GM19324 (cell line): ENCODE data around the gene ISCU.

Experiments used
- ATAC-seq: cut with Tn5 transposase; IDR thresholded peaks from one replicate; pipeline ENCODE4 v1.9.1; 2021; ENCODE audit warnings: mild to moderate bottlenecking, moderate library complexity; ENCODE audit not compliant: unreplicated experiment, low FRiP score

Gene ISCU

DNA sequence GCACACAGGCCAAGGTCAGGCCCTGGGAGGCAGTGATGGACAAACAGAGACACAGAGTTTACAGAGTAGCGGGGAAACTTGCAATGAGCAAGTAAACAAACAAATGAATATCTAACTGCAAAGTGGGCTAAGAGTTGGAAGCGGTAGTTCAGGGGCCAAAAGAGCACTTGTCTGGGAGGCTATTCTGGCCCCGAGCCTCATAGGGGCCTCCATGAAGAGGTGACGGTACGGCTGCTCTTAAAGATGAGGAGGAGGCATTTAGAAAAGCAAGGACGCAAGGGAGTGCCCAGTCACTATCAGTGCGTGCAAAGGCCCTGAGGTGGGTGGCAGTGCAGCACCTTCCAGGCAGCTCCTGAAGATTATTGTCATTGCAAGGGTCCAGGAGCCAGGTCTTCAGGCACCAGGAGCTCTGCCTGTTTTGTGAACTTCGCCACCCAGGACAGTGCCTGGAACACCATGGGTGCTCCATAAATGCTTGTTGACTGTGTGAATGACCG lies 39.9 kb downstream of the ISCU start:
- ATAC-seq: no peak

DNA sequence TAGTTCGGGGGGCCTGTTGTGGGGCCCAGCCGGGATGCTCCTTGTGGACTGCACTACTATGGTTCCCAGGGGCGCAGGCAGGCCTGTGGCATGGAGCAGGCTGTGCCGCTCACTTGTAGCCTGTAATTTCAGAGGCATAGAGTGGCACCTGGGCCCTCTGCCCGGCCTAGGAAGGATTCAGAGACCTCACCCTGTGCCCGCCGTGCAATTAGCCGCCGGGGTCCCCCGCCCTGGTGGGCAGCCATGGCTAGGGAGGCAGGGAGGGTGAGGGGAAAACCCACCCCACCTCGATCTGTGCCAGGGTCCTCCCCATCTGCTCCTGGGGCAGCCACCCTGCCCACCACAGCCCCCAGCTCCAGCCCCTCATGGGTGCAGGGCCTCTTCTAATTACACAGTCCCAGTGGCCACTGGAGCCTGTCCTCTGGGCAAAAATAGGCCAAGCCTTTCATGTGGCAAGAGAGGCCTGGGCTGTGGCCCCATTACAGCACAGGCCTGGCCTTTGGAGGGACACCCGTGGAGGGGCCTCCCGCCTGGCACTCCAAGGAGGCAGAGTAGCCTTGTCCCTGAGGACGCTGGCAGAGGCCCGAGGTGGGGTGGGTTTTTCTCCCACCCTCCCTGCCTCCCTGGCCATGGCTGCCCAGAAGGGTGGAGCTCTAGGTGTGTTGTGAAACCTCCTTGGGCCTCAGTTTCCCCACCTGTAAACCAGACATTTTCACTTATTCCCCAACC lies 40.7 kb downstream of the ISCU start:
- no peak for ATAC-seq

DNA sequence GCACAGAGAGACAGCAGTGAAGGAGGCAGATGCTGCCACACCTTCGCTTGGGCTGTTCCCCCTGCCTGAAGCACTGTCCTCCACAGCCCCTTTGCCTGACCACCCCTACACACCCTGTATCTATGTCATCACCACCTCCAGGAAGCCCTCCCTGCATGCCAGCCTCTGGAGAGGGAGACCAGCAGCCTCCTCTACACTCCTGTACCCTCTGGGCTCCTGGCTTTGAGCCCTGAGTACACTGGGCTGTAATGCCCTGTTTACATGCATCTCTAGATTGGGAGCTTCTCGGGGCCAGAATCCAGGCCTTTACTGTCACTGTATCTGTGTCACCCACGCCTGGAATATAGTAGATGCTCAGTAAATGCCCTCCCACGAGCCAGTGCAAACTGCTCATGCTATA lies 41.3 kb downstream of the ISCU start:
- no peak for ATAC-seq

DNA sequence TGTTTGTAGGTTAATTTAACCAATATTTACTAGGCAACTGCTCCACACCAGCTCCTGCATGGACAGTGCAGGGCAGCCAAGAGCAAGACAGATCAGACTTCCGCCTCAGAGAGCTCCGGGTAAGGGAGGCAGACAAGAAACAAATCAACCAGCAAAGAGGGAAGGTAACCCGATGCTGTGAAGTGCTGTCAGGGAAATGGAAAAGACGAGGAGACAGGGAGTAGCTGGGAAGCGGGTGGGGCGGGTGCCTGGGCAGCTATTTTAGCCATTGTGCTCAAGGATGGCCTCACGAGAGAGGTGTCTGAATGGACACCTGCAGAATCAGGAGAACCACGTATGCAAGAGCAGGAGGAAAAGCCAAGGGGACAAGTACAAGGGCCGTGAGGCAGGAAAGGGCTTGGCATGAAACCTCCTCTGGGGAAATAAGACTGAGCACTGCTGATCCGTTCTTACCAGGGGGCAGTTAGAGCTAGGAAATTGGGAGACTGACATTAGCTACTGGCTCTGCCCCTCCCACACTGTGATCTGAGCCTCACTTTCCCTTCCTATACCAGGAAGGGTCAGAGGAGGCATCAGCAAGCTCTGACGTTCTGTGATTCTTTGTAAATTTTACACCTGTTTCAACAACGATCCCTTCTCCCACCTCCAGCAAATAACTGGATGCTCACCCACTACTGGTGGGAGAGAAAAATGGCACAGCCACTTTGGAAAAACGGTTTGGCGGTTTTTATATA lies 42.0 kb downstream of the ISCU start:
- ATAC-seq: no peak

DNA sequence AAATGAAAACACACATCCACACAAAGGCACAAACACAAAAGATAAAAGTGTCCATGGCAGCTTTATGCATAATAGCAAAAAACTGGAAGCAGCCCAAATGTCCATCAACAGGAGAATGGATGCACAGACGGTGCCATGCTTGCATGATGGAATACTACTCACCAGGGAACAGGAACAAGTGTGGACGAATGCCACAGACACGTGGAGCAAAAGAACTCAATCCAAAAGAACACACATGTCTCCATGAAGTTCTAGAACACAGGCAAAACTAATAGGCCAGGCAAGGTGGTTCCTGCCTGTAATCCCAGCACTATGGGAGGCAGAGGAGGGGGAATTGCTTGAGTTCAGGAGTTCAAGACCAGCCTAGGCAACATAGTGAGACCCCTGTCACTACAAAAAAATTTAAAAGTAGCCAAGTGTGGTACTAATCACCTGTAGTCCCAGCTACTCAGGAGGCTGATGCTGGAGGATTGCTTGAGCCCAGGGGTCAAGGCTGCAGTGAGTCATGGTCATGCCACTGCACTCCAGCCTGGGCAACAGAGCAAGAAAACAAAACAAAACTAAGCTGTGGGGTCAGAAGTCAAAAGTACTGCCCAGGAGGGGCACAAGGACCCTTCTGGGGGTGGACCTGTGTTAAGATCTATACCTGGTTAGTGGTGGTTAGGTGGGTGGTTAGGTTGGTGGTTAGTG lies 42.7 kb downstream of the ISCU start:
- ATAC-seq: no peak

DNA sequence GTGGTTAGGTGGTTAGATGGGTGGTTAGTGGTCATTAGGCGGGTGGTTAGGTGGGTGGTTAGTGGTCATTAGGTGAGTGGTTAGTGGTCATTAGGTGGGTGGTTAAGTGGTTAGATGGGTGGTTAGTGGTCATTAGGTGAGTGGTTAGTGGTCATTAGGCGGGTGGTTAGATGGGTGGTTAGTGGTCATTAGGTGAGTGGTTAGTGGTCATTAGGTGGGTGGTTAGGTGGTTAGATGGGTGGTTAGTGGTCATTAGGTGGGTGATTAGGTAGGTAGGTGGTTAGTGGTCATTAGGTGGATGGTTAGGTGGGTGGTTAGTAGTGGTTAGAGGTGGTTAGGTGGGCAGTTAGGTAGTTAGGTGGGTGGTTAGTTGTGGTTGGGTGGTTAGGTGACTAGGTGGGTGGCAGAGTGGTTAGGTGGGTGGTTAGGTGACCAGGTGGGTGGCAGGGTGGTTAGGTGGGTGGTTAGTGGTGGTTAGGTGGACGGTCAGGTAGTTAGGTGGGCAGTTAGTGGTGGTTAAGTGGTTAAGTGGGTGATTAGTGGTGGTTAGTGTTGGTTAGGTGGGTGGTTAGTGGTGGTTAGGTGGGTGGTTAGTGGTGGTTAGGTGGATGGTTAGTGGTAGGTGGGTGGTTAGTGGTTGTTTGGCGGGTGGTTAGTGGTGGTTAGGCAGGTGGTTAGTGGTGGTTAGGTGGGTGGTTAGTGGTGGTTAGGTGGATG lies 43.5 kb downstream of the ISCU start:
- no peak for ATAC-seq

DNA sequence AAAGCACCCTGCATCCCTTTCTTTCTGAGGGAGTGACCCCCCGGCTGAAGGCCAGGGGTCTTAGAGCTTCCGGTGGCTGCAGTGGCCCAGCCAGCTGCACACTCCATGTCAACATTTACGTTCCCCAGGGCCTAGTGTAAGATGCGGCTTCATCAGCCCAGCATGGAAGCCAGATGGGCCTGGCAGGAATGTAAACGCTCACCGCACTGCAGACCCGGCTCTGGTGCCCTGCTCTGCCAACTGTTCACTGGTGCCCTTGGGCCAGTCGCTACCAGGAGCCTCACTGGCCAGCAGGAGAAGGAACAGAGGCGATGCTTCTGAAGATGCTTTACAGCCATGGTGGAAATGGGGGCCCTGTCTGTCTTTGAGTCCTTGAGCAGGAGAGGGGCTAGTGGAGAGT lies 44.1 kb downstream of the ISCU start:
- ATAC-seq: no peak

DNA sequence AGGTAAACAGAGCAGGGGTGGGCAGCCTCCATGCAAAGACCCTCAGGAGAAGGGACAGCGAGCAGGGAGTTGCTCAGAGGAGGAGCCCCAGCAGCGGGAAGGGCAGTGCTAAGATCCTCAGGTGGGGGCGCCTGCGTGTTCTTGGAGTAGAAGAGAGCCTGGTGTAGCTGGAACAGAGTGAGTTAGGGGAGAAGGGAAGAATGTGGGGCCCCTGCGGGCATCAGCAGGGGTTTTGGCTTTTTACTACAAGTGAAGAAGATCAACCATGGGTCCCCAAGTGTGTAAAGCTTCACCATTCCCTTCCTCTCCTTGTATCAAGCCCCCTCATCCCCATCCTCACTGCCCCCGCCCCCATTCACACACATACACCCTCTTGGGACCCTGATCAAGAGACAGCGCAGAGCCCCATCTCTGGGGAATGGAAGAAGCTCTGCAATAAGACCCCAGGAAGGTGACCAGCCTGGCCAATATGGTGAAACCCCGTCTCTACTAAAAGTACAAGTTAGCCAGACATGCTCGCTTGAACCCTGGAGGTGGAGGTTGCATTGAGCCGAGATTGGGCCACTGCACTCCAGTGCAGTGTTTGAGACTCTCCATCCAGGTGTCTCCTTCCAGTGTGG lies 45.7 kb downstream of the ISCU start:
- no peak for ATAC-seq

DNA sequence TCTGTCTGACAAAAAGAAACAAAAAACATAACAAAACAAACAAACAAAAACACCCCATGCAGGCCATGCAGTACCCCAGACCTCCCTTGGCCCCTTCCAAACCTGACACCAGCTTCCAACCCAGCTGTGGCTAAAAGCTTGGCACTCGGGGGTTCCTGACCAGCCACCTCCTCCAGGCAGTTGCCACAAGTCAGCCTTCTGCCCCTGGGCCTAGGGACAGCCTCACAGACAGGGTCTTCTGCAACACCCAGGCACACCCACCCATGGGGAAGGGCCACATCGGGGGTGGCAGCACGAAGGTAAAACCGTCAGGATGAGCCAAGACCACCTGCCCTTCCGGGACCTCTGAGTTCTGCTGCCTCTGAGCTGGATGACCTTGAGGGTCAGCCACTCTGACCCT lies 46.2 kb downstream of the ISCU start:
- no peak for ATAC-seq

DNA sequence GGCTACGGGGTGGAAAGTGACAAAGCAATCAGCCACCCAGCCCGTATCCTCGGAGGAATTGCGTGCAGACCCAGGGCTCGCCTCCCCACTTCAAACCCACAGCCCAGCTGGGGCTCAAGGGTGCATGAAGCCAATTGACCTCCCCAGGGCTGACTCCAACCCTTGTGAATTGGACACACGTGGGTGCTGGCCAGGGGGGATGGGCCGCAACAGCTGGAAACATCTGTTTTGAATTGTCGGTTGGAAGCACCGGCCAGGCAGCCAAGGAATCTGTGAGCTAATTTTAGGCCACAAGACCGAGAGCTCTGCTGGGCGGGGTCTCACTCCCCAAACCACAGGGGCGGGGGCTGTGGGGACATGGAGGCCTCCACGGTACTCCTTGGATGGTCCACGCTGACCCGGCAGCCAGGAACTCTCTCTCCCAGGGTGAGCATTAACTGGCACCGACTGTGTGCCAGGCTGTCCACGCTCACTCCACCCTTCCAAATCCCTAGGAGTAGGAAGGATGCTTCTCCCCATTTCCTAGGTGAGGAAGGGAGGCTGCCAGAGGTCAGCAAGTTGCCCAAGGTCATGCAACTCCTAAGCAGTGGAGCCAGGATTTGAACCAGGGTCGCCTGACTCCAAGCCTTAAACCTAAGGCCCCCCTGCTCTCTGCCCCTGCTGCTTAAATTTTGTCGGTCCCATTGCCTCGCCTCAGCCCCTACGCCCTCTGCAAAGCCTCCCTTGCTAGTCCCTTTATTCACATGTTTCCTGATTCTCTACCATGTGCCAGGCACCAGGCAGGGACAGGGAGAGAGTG lies 47.3 kb downstream of the ISCU start:
- no peak for ATAC-seq

DNA sequence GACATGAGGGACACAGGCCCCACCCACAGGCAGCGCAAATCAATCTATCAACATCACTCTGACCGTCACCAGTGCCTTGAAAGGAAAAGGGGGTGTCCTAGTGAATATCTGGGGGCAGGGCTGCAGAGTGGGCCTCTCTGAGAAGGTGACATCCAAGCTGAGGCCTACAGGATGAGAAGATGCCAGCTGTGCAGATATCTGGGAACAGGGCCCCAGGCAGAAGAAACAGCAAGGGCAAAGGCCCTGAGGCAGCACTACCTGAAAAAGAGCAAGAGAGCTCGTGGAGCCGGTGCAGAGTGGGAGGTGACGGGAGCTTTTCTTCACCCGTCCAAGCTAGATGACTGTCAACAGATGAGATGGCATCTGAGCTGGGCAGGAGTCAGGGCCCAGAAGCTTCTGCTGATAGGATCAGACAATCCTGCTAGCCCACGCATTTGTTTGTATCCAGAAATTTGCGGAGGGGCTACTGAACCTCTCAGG lies 48.0 kb downstream of the ISCU start:
- no peak for ATAC-seq

DNA sequence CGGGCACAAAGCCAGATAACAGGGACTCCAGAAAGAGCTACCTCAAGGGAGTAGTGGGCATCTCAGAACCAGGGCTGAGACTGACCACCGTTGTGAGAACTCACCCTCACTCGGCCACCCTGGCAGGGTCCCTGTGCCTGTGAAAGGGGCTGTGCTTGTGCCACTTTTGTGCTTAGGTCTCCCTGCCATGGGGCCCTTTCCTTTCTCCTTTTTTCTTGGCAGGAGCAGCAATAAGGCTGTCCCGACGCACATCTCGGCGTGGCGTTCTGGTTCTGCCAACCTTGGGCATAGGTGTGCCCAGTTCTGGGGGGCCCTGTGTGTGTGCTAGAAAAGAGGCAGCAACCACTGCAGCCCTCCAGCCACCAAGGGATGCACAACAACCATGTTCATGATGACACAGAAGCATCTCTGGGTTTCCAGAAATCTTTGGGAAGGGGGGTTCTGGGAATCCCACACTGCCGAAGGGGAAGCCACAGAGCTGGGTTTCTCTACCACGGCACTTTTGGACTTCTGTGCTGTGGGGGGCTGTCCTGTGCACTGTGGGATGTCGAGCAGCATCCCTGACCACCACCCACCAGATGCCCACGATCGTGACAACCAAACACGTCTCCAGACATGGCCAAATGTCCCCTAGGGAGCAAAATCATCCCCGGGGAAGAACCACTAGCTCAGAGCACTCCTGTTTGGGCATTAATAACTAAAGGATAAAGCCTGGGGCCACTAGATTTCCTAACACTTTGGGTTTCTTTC lies 48.6 kb downstream of the ISCU start:
- ATAC-seq: no peak

DNA sequence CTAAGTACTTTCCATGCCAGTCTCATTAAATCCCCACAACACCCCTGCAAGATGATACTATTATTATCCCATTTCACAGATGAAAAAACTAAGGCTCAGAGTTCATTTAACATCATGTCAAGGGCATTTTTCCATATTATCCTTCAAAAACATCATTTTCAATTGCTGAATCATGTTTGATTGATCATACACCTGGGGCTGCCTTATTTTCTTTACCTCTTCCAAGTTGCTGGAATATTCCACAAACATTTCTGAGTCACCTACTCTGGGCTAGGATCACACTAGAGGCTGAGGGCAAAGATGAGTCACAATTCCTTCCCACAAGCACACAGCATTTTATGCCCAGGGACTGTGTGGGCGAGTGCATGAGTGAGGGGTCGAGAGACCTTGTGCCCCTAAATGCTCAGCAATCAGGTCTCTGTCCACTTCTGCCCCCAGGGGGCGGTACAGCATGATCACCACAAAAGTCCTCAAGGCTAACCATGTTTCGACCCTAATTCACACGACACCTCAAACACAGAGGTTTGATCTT lies 49.6 kb downstream of the ISCU start:
- ATAC-seq: no peak

DNA sequence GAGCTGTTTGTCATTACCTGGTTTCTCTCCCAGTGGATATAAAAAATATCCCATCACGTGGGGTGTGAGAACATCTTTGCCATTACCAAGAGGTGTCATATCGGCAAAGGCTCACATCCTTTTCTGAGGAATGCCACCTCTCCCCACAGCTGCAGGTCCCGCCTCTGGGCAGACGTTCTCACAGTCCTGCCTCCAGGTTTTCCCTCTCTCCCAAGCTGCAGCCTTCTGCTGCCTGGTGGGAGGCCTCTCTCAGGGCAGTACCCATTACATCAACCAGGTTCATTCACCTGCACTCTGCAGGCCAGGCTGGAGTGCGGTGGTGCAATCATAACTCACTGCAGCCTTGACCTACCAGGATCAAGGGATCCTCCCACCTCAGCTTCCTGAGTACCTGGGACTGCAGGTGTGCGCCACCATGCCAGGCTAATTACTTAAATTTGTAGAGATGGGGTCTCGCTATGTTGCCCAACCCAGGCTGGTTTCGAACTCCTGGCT lies 50.4 kb downstream of the ISCU start:
- ATAC-seq: no peak

DNA sequence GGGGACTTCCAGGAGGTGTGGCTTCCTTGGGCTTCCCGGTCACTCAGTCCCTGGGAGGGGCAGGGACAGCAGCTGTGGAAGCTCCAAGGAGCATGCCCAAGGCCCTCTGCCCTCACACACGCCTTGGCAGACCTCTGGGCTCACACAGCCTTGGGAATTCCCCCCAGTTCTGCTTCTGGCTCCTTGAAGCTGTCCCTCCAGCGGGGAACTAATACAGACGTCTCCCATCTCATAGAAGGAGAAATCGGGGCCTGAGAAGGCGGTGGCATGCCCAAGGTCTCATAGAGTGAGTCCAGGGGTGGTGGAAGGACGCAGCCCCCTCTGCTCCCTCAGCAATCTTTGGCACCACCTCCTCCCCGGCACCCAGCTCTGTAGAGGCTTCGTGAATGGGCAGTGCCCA lies 51.2 kb downstream of the ISCU start:
- no peak for ATAC-seq

DNA sequence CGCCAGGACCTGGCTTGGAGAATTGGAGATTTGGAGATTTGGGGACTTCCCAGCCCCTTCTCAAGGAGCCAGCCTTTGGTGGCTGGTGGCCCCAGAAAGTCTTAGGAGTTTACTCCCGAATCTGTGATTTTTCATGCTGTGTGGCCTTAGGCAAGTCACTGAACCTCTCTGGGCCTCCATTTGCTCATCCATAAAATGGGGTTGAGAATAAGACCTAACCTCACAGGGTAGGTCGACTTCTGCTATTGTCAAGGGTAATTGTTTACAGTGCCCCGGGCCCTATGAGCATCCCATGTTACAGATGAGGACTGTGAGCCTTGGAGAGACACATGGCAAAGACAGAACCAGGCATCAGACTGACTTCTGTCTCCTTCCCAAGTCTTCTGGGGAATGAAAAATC lies 51.6 kb downstream of the ISCU start:
- ATAC-seq: no peak

DNA sequence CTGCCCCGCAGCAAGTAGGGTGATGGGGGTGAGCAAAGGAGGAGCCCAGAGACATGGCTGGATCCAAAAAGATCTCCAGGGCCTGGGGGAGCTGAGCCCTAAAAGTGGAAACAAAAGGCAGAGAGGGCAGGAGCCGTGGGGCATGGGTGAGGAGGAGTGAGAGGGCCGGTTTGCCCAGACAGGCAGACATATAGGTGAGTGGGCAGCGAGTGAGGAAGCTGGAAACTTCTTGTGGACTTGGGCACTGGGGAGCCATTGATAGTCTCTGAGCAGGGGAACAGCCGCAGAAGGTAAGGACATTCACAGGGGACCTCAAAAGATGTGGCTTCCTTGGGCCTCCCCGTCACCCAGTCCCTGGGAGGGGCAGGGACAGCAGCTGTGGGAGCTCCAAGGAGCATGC lies 52.2 kb downstream of the ISCU start:
- no peak for ATAC-seq

DNA sequence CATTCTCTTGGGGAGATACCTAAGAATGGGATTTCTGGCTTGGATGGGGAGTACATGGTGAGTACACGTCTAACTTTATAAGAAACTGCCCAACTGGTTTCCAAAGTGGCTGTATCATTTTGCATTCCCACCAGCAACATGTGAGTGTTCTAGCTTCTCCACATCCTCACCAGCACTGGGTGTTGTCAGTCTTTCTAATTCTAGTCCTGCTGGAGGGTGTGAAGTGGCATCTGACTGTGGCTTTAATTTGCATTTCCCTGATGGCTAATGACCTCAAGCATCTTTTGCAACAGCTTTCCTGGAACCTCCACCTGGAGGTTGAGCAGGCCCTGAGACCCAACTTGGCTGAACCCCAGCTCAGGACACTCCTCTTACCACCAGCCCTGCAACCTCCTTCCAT lies 53.5 kb downstream of the ISCU start:
- no peak for ATAC-seq
